GM18499 (cell line): ENCODE data around the gene NAB2.
"Not testable (repeated sequence)": the region's sequence is repeated elsewhere in the genome, so short reads cannot be mapped to it uniquely, and the experiment has no call there.

Experiments used
- ATAC-seq: cut with Tn5 transposase; IDR thresholded peaks from one replicate; pipeline ENCODE4 v1.9.1; 2021; ENCODE audit warnings: moderate number of reproducible peaks; ENCODE audit not compliant: insufficient read depth, unreplicated experiment

Gene NAB2

GRCh38 chr12:57066245-57066644 lies 22.7 kb upstream of the NAB2 start:
- no peak for ATAC-seq

GRCh38 chr12:57069523-57069922 lies 19.4 kb upstream of the NAB2 start:
- no peak for ATAC-seq

- no peak for ATAC-seq
Observed at GRCh38 chr12:57072661-57073060, 16.3 kb upstream of the NAB2 start.

- not testable (repeated sequence) for ATAC-seq
Observed at GRCh38 chr12:57073566-57074450, 15.1 kb upstream of the NAB2 start.

- peak; percentile 84 for ATAC-seq
Observed at GRCh38 chr12:57078519-57079404, 10.2 kb upstream of the NAB2 start, which contains the start of gene NEMP1. Gene NEMP1, minus strand, starts transcription at chr12:57078791. Its CDS starts 46 bp downstream, at chr12:57078745.

- ATAC-seq = no peak
Observed at GRCh38 chr12:57079821-57080220, 9.1 kb upstream of the NAB2 start.

- no peak for ATAC-seq
Observed at GRCh38 chr12:57080855-57081254, 8.1 kb upstream of the NAB2 start.

- ATAC-seq = no peak
Observed at GRCh38 chr12:57085999-57086492, 2.9 kb upstream of the NAB2 start.

GRCh38 chr12:57086493-57087009 lies 2.4 kb upstream of the NAB2 start:
- no peak for ATAC-seq

GRCh38 chr12:57087010-57087690 lies 1.8 kb upstream of the NAB2 start:
- no peak for ATAC-seq

- ATAC-seq = peak; percentile 21
Observed at GRCh38 chr12:57087691-57088353, 1.1 kb upstream of the NAB2 start.

- no peak for ATAC-seq
Observed at GRCh38 chr12:57089271-57090245, 644 bp downstream of the NAB2 start.

- ATAC-seq = no peak
Observed at GRCh38 chr12:57090490-57090889, 1.6 kb downstream of the NAB2 start.

- no peak for ATAC-seq
Observed at GRCh38 chr12:57090924-57091637, 2.2 kb downstream of the NAB2 start.

GRCh38 chr12:57091638-57092528 lies 3.0 kb downstream of the NAB2 start:
- no peak for ATAC-seq

GRCh38 chr12:57092529-57092862 lies 3.6 kb downstream of the NAB2 start:
- ATAC-seq = no peak

- ATAC-seq = no peak
Observed at GRCh38 chr12:57092876-57093414, 4.0 kb downstream of the NAB2 start.
